CD8-positive, alpha-beta memory T cell (primary cell): ENCODE measurements around the gene RUBCN. TPM values are rescaled to one million over a fixed set of nuclear protein-coding genes. Genes with fewer than 3 reads are reported as not detected.

Experiments
- CTCF ChIA-PET: fragments of 350-600 bp; sonication (Branson Sonifier 250); formaldehyde crosslinking; loops from one replicate; lab custom pipeline; 2021; ENCODE audit warnings: antibody characterized with exemption; lab: Charles Lee
- POLR2A ChIA-PET: fragments of 350-600 bp; sonication (Branson Sonifier 250); formaldehyde crosslinking; loops from one replicate; lab custom pipeline; 2021; ENCODE audit warnings: antibody characterized with exemption; lab: Charles Lee
- DNase-seq, 5 donors: peaks; one replicate each; pipeline versions ENCODE4 v3.0.0 to v3.0.0-alpha.2; 2020 to 2022; ENCODE audit warnings: mixed read lengths in 1 of 5
- H3K27ac ChIP-seq: one replicate; pipeline ENCODE4 v1.7.0; 2013; ENCODE audit warnings: low read depth, mild to moderate bottlenecking, low read length, moderate library complexity
- H3K27me3 ChIP-seq: 2 replicates; pipeline ENCODE4 v1.7.0; 2013; ENCODE audit warnings: low read length, mild to moderate bottlenecking; ENCODE audit not compliant: insufficient read depth, poor library complexity, severe bottlenecking
- H3K36me3 ChIP-seq: 2 replicates; pipeline ENCODE4 v1.7.0; 2013; ENCODE audit warnings: mild to moderate bottlenecking, low read length, moderate library complexity; ENCODE audit not compliant: insufficient read depth
- H3K4me1 ChIP-seq: 2 replicates; pipeline ENCODE4 v1.7.0; 2013; ENCODE audit warnings: mild to moderate bottlenecking, low read length, moderate library complexity; ENCODE audit not compliant: insufficient read depth
- H3K4me3 ChIP-seq: 2 replicates; pipeline ENCODE4 v1.7.0; 2013; ENCODE audit warnings: mild to moderate bottlenecking, low read length
- H3K9me3 ChIP-seq: 2 replicates; pipeline ENCODE4 v1.7.0; 2013; ENCODE audit warnings: mild to moderate bottlenecking, low read length
- H3K27ac Mint-ChIP-seq, 8 donors: one replicate each; pipeline ENCODE4 v1.8.0; 2020 to 2021; ENCODE audit warnings: mixed read lengths in 8 of 8, mild to moderate bottlenecking in 6 of 8, inconsistent platforms in 3 of 8, moderate library complexity in 3 of 8
- H3K27me3 Mint-ChIP-seq, 2 donors: one replicate each; pipeline ENCODE4 v1.8.0; 2020 to 2021; ENCODE audit warnings: mixed read lengths in 2 of 2, mild to moderate bottlenecking in 1 of 2, moderate library complexity in 1 of 2
- H3K36me3 Mint-ChIP-seq, 3 donors: one replicate each; pipeline ENCODE4 v1.8.0; 2020 to 2021; ENCODE audit warnings: mixed read lengths in 3 of 3, inconsistent platforms in 1 of 3, mild to moderate bottlenecking in 1 of 3
- H3K4me1 Mint-ChIP-seq, 3 donors: one replicate each; pipeline ENCODE4 v1.8.0; 2020 to 2021; ENCODE audit warnings: mixed read lengths in 3 of 3, inconsistent platforms in 1 of 3, mild to moderate bottlenecking in 1 of 3
- H3K4me3 Mint-ChIP-seq, 7 donors: one replicate each; pipeline ENCODE4 v1.8.0; 2020 to 2021; ENCODE audit warnings: mixed read lengths in 7 of 7, mild to moderate bottlenecking in 6 of 7, moderate library complexity in 4 of 7, inconsistent platforms in 2 of 7
- H3K9me3 Mint-ChIP-seq, 5 donors: one replicate each; pipeline ENCODE4 v1.8.0; 2020 to 2022; ENCODE audit warnings: mixed read lengths in 5 of 5, mild to moderate bottlenecking in 3 of 5, moderate library complexity in 2 of 5, inconsistent platforms in 1 of 5
- polyA plus RNA-seq: library from polyadenylated mRNA; unstranded; fragments of 300-500 nt; fragmentation: Illumina TruSeq; gene quantifications from one replicate; pipeline ENCODE4 v1.2.3, GENCODE V29; 2021
- total RNA-seq, 2 experiments: library from RNA; stranded (reverse); gene quantifications; one replicate each; pipeline ENCODE4 v1.2.3, GENCODE V29; 2021

Gene RUBCN
- total and polyA plus RNA-seq, 3 experiments from 2014 or later, result 26.6 to 45.9 (median 43.2) TPM

- peaks cover 52 to 69% (median 64%) of the 10 kb centered on the region in 3 donors for H3K4me1 Mint-ChIP-seq
- Histone ChIP-seq H3K9me3 (no peaks in the 10 kb centered on the region), H3K36me3 (peaks cover 7% of the 10 kb centered on the region), H3K4me3 (no peak overlapping the region), H3K4me1 (peaks cover 49% of the 10 kb centered on the region), H3K27me3 (no peaks in the 10 kb centered on the region), H3K27ac (no peak overlapping the region)
- peak overlapping the region in 4 of 7 donors; percentile 19 to 79 (median 35) for H3K4me3 Mint-ChIP-seq
- no peaks in the 10 kb centered on the region for H3K9me3 Mint-ChIP-seq
- POLR2A ChIA-PET, result interaction anchor here (0.8 kb wide), 1 partner anchor 38 kb away, joined by 5 read pairs; the partner anchor contains the start of gene LRCH3
- CTCF ChIA-PET, result no interaction called here
- no peak for DNase-seq
- peaks cover 0 to 26% (median 4%) of the 10 kb centered on the region in 3 donors for H3K36me3 Mint-ChIP-seq
- peaks cover 0 to 2% of the 10 kb centered on the region in 2 donors for H3K27me3 Mint-ChIP-seq
- peak overlapping the region in 4 of 8 donors; percentile 59 to 73 (median 60) for H3K27ac Mint-ChIP-seq
Observed at GRCh38 chr3:197753263-197753662, 16.6 kb upstream of the RUBCN start.

- peaks cover 6% of the 10 kb centered on the region for H3K36me3 ChIP-seq
- Mint-ChIP-seq H3K27ac (peak overlapping the region in 7 of 8 donors; percentile 46 to 88 (median 69)), H3K4me1 (peaks cover 53 to 70% (median 64%) of the 10 kb centered on the region in 3 donors), H3K36me3 (peaks cover 0 to 22% (median 4%) of the 10 kb centered on the region in 3 donors), H3K4me3 (peak overlapping the region; percentile 76 to 88 (median 81)), H3K9me3 (no peaks in the 10 kb centered on the region), H3K27me3 (peaks cover 0 to 2% of the 10 kb centered on the region in 2 donors)
- no peaks in the 10 kb centered on the region for H3K9me3 ChIP-seq
- no peak overlapping the region for H3K27ac ChIP-seq
- H3K27me3 ChIP-seq, result no peaks in the 10 kb centered on the region
- DNase-seq, result no peak
- ChIA-PET CTCF (no interaction called here), POLR2A (no interaction called here)
- H3K4me3 ChIP-seq, result no peak overlapping the region
- peaks cover 51% of the 10 kb centered on the region for H3K4me1 ChIP-seq
Observed at GRCh38 chr3:197752107-197752506, 15.4 kb upstream of the RUBCN start.

DNA sequence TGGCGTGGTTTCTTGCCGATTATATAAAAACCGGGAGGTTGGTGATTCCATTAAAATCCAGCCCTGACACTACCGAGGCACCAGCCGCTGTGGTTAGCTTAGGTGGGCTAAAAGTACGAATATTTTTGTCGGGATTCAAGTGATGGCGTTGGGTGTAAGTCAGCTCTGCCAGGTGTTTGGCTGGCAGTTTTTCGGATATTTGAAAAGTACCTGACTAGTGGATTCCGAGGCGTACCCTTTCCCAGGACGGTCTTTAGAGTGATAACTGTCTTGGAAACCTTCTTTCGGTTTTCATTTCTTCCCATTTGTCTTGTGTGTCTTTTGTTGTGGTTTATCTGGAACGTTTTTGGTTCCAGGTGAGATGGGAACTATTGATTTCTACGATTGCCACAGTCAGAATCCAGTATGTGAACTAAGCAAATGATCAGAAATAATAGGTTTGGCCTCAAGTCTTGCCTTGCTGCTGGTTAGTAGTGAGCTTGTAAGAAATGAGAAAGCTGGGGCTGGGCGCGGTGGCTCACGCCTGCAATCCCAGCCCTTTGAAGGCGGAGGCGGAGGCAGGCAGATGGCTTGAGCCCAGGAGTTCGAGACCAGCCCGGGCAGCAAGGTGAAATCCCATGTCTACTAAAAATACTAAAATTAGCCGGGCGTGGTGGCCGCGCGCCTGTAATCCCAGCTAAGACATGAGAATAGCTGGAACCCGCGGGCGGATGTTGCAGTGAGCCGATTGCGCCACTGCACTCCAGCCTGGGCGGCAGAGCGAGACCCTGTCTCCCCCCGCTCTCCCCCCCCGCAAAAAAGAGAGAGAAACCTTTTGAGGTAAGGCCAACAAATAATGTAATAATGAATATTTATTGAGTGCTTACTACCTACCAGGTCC is 14.4 kb upstream of the RUBCN start:
- Histone ChIP-seq H3K4me1 (peaks cover 47% of the 10 kb centered on the region), H3K9me3 (no peaks in the 10 kb centered on the region), H3K36me3 (no peaks in the 10 kb centered on the region), H3K27me3 (no peaks in the 10 kb centered on the region), H3K27ac (peak overlapping the region; percentile 66), H3K4me3 (peak overlapping the region; percentile 82)
- peaks cover 0 to 14% (median under 1%) of the 10 kb centered on the region in 3 donors for H3K36me3 Mint-ChIP-seq
- peak; percentile 6 to 49 (median 18) for DNase-seq
- peak overlapping the region; percentile 93 to 100 (median 97) for H3K4me3 Mint-ChIP-seq
- POLR2A ChIA-PET, result interaction anchor here (0.7 to 1.3 kb wide), 7 partner anchors 11 to 453 kb away, joined by 3 to 8 read pairs (median 3); partner anchors contain the start of genes DLG1 and LRCH3
- peaks cover 0 to 2% of the 10 kb centered on the region in 2 donors for H3K27me3 Mint-ChIP-seq
- peaks cover 49 to 62% (median 58%) of the 10 kb centered on the region in 3 donors for H3K4me1 Mint-ChIP-seq
- H3K9me3 Mint-ChIP-seq, result no peaks in the 10 kb centered on the region
- CTCF ChIA-PET, result interaction anchor here (0.8 to 2.0 kb wide), 5 partner anchors 19 to 155 kb away, joined by 3 to 5 read pairs (median 3); no protein-coding TSS in a partner anchor
- H3K27ac Mint-ChIP-seq, result peak overlapping the region; percentile 87 to 99 (median 96)

- peak; percentile 44 to 74 (median 63) for DNase-seq
- no peaks in the 10 kb centered on the region for H3K36me3 ChIP-seq
- peaks cover 43% of the 10 kb centered on the region for H3K4me1 ChIP-seq
- peaks cover 0 to 11% (median 0%) of the 10 kb centered on the region in 3 donors for H3K36me3 Mint-ChIP-seq
- peak overlapping the region; percentile 82 for H3K4me3 ChIP-seq
- H3K4me3 Mint-ChIP-seq, result peak overlapping the region; percentile 93 to 100 (median 97)
- H3K9me3 ChIP-seq, result no peaks in the 10 kb centered on the region
- peaks cover 44 to 56% (median 52%) of the 10 kb centered on the region in 3 donors for H3K4me1 Mint-ChIP-seq
- H3K27ac ChIP-seq, result peak overlapping the region; percentile 66
- peak overlapping the region; percentile 87 to 99 (median 96) for H3K27ac Mint-ChIP-seq
- ChIA-PET POLR2A (interaction anchor here (0.9 to 1.3 kb wide), 5 partner anchors 11 to 98 kb away, joined by 3 to 8 read pairs (median 3); partner anchors contain the start of gene LRCH3), CTCF (interaction anchor here (0.8 to 2.0 kb wide), 5 partner anchors 18 to 155 kb away, joined by 3 to 5 read pairs (median 3); no protein-coding TSS in a partner anchor)
- no peaks in the 10 kb centered on the region for H3K27me3 ChIP-seq
- no peaks in the 10 kb centered on the region for H3K9me3 Mint-ChIP-seq
- H3K27me3 Mint-ChIP-seq, result peaks cover 0 to 5% of the 10 kb centered on the region in 2 donors
Observed at GRCh38 chr3:197750396-197750831, 13.7 kb upstream of the RUBCN start.

DNA sequence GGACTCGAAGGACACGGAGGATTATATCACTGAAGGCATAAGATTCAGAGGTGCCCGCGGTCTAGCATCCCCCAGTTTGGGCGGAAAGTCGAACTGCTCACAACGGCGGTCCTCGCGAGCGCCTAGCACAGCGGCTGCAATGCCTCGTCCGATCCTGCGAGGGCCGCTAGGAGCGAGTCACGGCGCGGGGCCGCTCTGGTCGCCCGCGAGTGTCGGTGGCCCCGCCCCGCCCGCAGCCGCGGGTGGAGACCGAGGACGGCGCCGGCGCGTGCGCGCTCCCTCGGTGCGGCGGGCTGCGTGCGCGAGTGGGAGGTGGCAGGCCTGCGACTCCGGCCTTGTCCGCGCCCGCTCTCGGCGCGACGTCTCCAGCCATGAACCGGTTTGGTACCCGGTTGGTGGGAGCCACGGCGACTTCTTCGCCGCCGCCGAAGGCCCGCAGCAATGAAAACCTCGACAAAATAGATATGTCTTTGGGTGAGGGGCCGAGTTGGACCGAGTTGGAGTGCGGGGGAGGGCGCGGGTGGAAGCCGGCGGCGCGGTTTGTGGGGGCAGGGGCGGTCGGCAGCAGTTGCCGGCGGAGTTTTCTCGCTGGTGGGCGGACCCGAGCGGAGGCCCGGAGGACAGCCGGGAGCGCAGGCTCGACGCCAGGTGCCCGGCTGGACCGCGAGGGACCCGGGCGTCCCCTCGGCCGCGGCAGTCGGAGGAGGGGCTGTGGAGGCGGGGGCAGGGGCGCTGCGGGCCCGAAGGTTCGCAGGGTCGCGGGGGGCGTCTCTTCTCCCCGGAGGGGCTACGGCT is 13.1 kb upstream of the RUBCN start, which contains the start of gene FYTTD1:
TSS of gene FYTTD1 (plus strand) at position 283 of the 795 bp plus-strand sequence. CDS start at position 372, 89 bp downstream.
- H3K27me3 ChIP-seq, result no peaks in the 10 kb centered on the region
- ChIA-PET POLR2A (interaction anchor here (1.0 to 1.9 kb wide), 4 partner anchors 14 to 42 kb away, joined by 4 to 12 read pairs (median 6); partner anchors contain the start of gene LRCH3), CTCF (interaction anchor here (0.7 to 2.0 kb wide), 9 partner anchors 11 to 60 kb away, joined by 3 to 9 read pairs (median 4); partner anchors contain the start of gene RUBCN)
- no peaks in the 10 kb centered on the region for H3K9me3 ChIP-seq
- peaks cover 40% of the 10 kb centered on the region for H3K4me1 ChIP-seq
- H3K9me3 Mint-ChIP-seq, result no peaks in the 10 kb centered on the region
- H3K4me3 ChIP-seq, result peak within 1 kb of the TSS; percentile 82
- H3K36me3 ChIP-seq, result no peaks in the 10 kb centered on the region
- peaks cover 42 to 52% (median 48%) of the 10 kb centered on the region in 3 donors for H3K4me1 Mint-ChIP-seq
- peak within 1 kb of the TSS; percentile 93 to 100 (median 97) for H3K4me3 Mint-ChIP-seq
- peak; percentile 82 to 90 (median 88) for DNase-seq
- H3K27me3 Mint-ChIP-seq, result peaks cover 0 to 5% of the 10 kb centered on the region in 2 donors
- H3K36me3 Mint-ChIP-seq, result peaks cover 0 to 11% (median 0%) of the 10 kb centered on the region in 3 donors
- H3K27ac Mint-ChIP-seq, result peak within 1 kb of the TSS; percentile 95 to 99 (median 99)
- peak within 1 kb of the TSS; percentile 66 for H3K27ac ChIP-seq

- Mint-ChIP-seq H3K27me3 (peaks cover 0 to 5% of the 10 kb centered on the region in 2 donors), H3K36me3 (peaks cover 0 to 11% (median 0%) of the 10 kb centered on the region in 3 donors), H3K27ac (peak overlapping the region; percentile 95 to 99 (median 98)), H3K4me1 (peaks cover 38 to 48% (median 44%) of the 10 kb centered on the region in 3 donors), H3K9me3 (no peaks in the 10 kb centered on the region), H3K4me3 (peak overlapping the region; percentile 93 to 100 (median 97))
- CTCF ChIA-PET, result interaction anchor here (0.7 to 1.7 kb wide), 7 partner anchors 10 to 60 kb away, joined by 3 to 9 read pairs (median 4); partner anchors contain the start of gene RUBCN
- peak in 4 of 5 donors; percentile 43 to 88 (median 76) for DNase-seq
- H3K4me1 ChIP-seq, result peaks cover 34% of the 10 kb centered on the region
- peak overlapping the region; percentile 66 for H3K27ac ChIP-seq
- no peaks in the 10 kb centered on the region for H3K9me3 ChIP-seq
- H3K27me3 ChIP-seq, result no peaks in the 10 kb centered on the region
- H3K36me3 ChIP-seq, result no peaks in the 10 kb centered on the region
- POLR2A ChIA-PET, result interaction anchor here (0.5 to 1.9 kb wide), 5 partner anchors 13 to 188 kb away, joined by 3 to 12 read pairs (median 4); partner anchors contain the start of gene LRCH3
- H3K4me3 ChIP-seq, result peak overlapping the region; percentile 82
Observed at GRCh38 chr3:197749315-197749600, 12.6 kb upstream of the RUBCN start.
